Loucy (cell line): ENCODE measurements around the gene CRYBA2.

Experiments
- H2AFZ ChIP-seq: fragments of 200-600 bp; sonication (generic); 2 replicates; pipeline ENCODE4 v1.6.0; 2016; ENCODE audit warnings: antibody characterized with exemption, mild to moderate bottlenecking, low read length, moderate library complexity
- H3F3A ChIP-seq: fragments of 200-600 bp; 2 replicates; pipeline ENCODE4 v1.6.0; 2016; ENCODE audit warnings: antibody characterized with exemption, low read depth, mild to moderate bottlenecking
- H3K27me3 ChIP-seq: fragments of 200-600 bp; sonication (generic); 2 replicates; pipeline ENCODE4 v1.6.1; 2014; ENCODE audit warnings: low read length, mild to moderate bottlenecking; ENCODE audit not compliant: insufficient read depth, poor library complexity, severe bottlenecking
- H3K36me3 ChIP-seq: fragments of 200-600 bp; sonication (generic); 2 replicates; pipeline ENCODE4 v1.6.1; 2016; ENCODE audit warnings: low read length; ENCODE audit not compliant: insufficient read depth
- H3K4me1 ChIP-seq: fragments of 200-600 bp; sonication (generic); 2 replicates; pipeline ENCODE4 v1.5.1; 2014; ENCODE audit warnings: low read length, mild to moderate bottlenecking; ENCODE audit not compliant: insufficient read depth, poor library complexity, severe bottlenecking
- H3K4me2 ChIP-seq: fragments of 200-600 bp; sonication (generic); 2 replicates; pipeline ENCODE4 v1.6.0; 2014; ENCODE audit warnings: antibody characterized with exemption, low read length, low read depth, mild to moderate bottlenecking; ENCODE audit not compliant: poor library complexity, severe bottlenecking
- H3K4me3 ChIP-seq: fragments of 200-600 bp; sonication (generic); 2 replicates; pipeline ENCODE4 v1.5.1; 2014; ENCODE audit warnings: low read length, mild to moderate bottlenecking, mixed read lengths; ENCODE audit not compliant: poor library complexity, severe bottlenecking
- H3K79me2 ChIP-seq: fragments of 200-600 bp; sonication (generic); 2 replicates; pipeline ENCODE4 v1.6.1; 2014; ENCODE audit warnings: low read length; ENCODE audit not compliant: insufficient read depth
- H3K9ac ChIP-seq: fragments of 200-600 bp; sonication (generic); 2 replicates; pipeline ENCODE4 v1.6.0; 2014; ENCODE audit warnings: mild to moderate bottlenecking, low read depth, low read length, moderate library complexity; ENCODE audit not compliant: poor library complexity, severe bottlenecking
- H3K9me2 ChIP-seq: fragments of 200-600 bp; sonication (generic); replicated peaks from 2 replicates; pipeline ENCODE4 v1.6.1; 2016; ENCODE audit warnings: low read depth, low read length, mixed read lengths
- H3K9me3 ChIP-seq: fragments of 200-600 bp; sonication (generic); 2 replicates; pipeline ENCODE4 v1.6.1; 2014; ENCODE audit warnings: mild to moderate bottlenecking, antibody characterized with exemption, low read length, low read depth; ENCODE audit not compliant: insufficient read depth
- H4K20me1 ChIP-seq: fragments of 200-600 bp; sonication (generic); 2 replicates; pipeline ENCODE4 v1.6.0; 2014; ENCODE audit warnings: antibody characterized with exemption, low read length, mild to moderate bottlenecking; ENCODE audit not compliant: insufficient read depth, poor library complexity, severe bottlenecking
- CTCF ChIP-seq: fragments of 200-600 bp; sonication (generic); conservative IDR thresholded peaks from 2 replicates; pipeline ENCODE4 v1.5.1; 2014; ENCODE audit warnings: mild to moderate bottlenecking, antibody characterized with exemption, low read length
- EZH2phosphoT487 ChIP-seq: fragments of 200-600 bp; IDR thresholded peaks from 2 replicates; pipeline ENCODE4 v1.6.1; 2018; ENCODE audit warnings: antibody characterized with exemption, mild to moderate bottlenecking, moderate library complexity, borderline replicate concordance

CRYBA2 gene

DNA sequence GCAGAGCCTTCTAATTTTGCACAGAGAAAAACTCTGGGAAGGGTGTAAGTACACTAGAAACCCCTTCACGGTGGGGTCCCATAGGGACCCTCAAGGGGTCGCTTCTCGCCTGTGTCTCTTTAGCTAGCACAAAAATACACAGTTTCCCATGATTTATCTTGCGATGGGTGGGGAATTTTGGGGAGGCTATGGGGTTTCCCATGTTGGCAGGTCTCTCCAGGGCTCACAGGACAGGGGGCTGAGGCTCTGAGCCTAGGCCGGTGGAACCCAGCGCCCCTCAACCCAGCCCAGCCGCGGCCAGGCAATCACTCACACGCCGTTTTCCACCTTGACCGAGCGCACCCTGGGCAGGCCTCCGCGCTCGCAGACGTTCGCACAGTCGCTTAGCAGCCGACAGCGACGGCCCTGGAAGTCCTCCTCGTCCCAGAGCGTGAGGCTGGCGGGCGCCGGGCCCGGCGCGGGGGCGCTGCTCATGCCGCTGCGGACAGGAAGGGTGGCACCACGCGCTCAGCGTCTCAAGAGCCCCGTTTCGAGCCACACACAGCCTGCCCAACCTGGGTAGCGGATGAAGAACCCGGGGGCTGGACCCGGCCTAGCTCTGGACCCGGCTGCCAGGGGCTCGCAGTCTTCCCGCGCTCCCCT is 398 bp downstream of the CRYBA2 start:
- H3K4me3 ChIP-seq: no peak overlapping the region
- H3K79me2 ChIP-seq: no peaks in the 10 kb centered on the region
- no peak overlapping the region for H3K9ac ChIP-seq
- peaks cover 8% of the 10 kb centered on the region for H3K4me1 ChIP-seq
- no peaks in the 10 kb centered on the region for H3F3A ChIP-seq
- no peak overlapping the region for H2AFZ ChIP-seq
- no peak for TF ChIP-seq CTCF
- no peak for TF ChIP-seq EZH2phosphoT487
- H3K9me2 ChIP-seq: no peaks in the 10 kb centered on the region
- no peak overlapping the region for H3K4me2 ChIP-seq
- no peaks in the 10 kb centered on the region for H4K20me1 ChIP-seq
- no peaks in the 10 kb centered on the region for H3K27me3 ChIP-seq
- no peaks in the 10 kb centered on the region for H3K9me3 ChIP-seq
- no peaks in the 10 kb centered on the region for H3K36me3 ChIP-seq

GRCh38 chr2:218992196-218992595 is 1.0 kb downstream of the CRYBA2 start:
- TF ChIP-seq CTCF (no peak), EZH2phosphoT487 (no peak)
- Histone ChIP-seq H4K20me1 (no peaks in the 10 kb centered on the region), H3K4me2 (no peak overlapping the region), H3K27me3 (no peaks in the 10 kb centered on the region), H3K9ac (no peak overlapping the region), H3K9me2 (no peaks in the 10 kb centered on the region), H3F3A (no peaks in the 10 kb centered on the region), H3K9me3 (no peaks in the 10 kb centered on the region), H3K36me3 (no peaks in the 10 kb centered on the region), H2AFZ (no peak overlapping the region), H3K79me2 (no peaks in the 10 kb centered on the region), H3K4me1 (peaks cover 2% of the 10 kb centered on the region), H3K4me3 (no peak overlapping the region)

GRCh38 chr2:218991674-218992168 is 1.5 kb downstream of the CRYBA2 start:
- no peaks in the 10 kb centered on the region for H4K20me1 ChIP-seq
- H2AFZ ChIP-seq: no peak overlapping the region
- no peaks in the 10 kb centered on the region for H3K36me3 ChIP-seq
- no peaks in the 10 kb centered on the region for H3K9me2 ChIP-seq
- H3F3A ChIP-seq: no peaks in the 10 kb centered on the region
- no peaks in the 10 kb centered on the region for H3K9me3 ChIP-seq
- TF ChIP-seq CTCF (no peak), EZH2phosphoT487 (no peak)
- no peak overlapping the region for H3K9ac ChIP-seq
- H3K27me3 ChIP-seq: no peaks in the 10 kb centered on the region
- no peak overlapping the region for H3K4me2 ChIP-seq
- no peak overlapping the region for H3K4me3 ChIP-seq
- no peaks in the 10 kb centered on the region for H3K79me2 ChIP-seq
- no peaks in the 10 kb centered on the region for H3K4me1 ChIP-seq
